Frontal cortex (tissue), 4 donors: Measurements from ENCODE around the gene DNAJC15. TPM values are rescaled to one million over a fixed set of nuclear protein-coding genes. Genes with fewer than 3 reads are reported as not detected.
"Not testable (repeated sequence)": the region's sequence is repeated elsewhere in the genome, so short reads cannot be mapped to it uniquely, and the experiment has no call there.

Source experiments
- DNase-seq, 2 donors: peaks; one replicate each; pipeline ENCODE4 v3.0.0; 2012; ENCODE audit warnings: low spot score in 2 of 2
- FAIRE-seq: peaks from 2 replicates; lab custom pipeline; 2012; peaks lifted over from hg19 to GRCh38; lab: Jason Lieb, UNC
- total RNA-seq: library from RNA; depleted of rRNA; stranded (reverse); fragments of >200 nt; gene quantifications from one replicate; pipeline ENCODE4 v1.2.3, GENCODE V29; 2014
- donor health status: control.
- donor health status: control.
- donor health status: control.

Gene DNAJC15
- total RNA-seq, 1 donor from 2014 or later: 26.1 TPM

DNA sequence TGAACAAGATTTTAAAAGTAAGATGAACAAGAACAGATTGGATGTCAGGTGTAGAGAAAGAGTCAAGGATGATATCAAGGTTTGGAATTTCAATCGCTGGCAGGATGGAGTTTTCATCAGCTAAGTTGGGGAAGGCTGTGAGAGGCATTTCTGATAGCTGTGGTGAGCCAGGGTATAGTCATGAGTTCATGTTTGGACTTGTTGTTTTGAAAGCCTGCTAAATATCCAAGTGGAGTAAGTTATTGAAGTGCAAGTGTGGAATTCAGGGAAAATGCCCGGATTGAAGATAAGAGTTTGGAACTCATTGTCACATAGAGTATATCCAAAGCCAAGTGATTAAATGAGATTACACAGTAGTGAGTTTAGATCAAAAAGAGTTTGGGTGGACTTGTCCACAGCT, 20.4 kb upstream of the DNAJC15 start:
- no peak for DNase-seq
- no peak for FAIRE-seq

- FAIRE-seq (no peak), DNase-seq (no peak)
These were observed 19.7 kb upstream of the DNAJC15 start for GRCh38 chr13:43003729-43004128.

GRCh38 chr13:43005460-43006236, 17.7 kb upstream of the DNAJC15 start:
- no peak for FAIRE-seq
- DNase-seq: no peak

DNA sequence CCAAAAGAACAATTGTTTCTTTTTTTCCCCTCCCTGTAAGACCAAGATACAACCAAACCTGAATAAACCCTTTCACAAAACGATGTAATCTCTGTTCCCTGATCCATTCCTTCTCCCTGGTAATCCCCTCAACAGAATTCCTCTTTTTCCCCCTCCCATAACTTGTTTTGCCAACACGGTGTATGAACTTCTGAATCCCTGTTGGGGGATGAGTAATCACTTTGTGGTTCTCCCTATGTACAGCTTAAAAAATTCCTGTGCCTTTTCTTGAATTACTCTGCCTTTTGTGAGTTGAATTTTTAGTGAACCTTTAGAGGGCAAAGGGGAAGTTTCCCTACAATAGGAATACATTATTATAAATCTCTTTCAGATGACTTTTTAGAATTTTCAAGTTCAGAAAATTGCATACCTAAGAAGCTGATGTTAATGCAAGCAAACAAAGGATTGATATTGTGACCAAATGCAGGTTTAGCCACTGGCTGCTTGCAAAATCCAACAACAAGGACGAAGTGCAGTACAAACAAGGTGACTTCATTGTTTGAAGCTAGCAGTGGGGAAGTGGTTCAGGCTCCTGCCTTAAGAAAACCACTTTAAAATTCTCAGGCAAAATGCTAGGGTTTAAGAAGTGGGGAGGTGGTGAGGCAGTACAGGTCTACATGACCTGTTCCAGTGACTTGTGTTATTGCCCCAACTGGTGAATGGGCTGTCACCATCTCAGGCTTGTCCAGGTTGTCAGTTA, 16.3 kb upstream of the DNAJC15 start:
- DNase-seq (no peak), FAIRE-seq (no peak)

DNA sequence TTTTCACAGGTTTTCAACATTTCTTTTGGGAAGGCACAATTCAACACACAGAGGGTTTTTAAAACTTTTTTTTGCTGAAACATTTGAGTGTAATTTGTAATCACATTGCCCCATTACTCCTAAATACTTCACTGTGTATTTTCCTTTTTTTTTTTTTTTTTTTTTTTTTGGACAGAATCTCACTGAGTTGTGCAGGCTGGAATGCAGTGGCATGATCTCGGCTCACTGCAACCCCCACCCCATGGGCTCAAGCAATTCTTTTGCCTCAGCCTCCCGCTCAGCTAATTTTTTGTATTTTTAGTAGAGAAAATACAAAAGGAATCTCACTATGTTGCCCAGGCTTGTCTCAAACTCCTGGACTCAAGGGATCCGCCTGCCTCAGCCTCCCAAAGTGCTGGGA, 14.8 kb upstream of the DNAJC15 start:
- FAIRE-seq (no peak), DNase-seq (no peak)

- DNase-seq (no peak), FAIRE-seq (no peak)
These were observed 13.9 kb upstream of the DNAJC15 start for GRCh38 chr13:43009506-43009905.

- FAIRE-seq (no peak), DNase-seq (no peak)
These were observed 9.2 kb upstream of the DNAJC15 start for GRCh38 chr13:43014162-43014561.

- no peak for FAIRE-seq
- DNase-seq: no peak
These were observed 7.2 kb upstream of the DNAJC15 start for GRCh38 chr13:43016226-43016625.

- DNase-seq (no peak), FAIRE-seq (no peak)
These were observed 3.6 kb upstream of the DNAJC15 start for GRCh38 chr13:43019811-43020210.

DNA sequence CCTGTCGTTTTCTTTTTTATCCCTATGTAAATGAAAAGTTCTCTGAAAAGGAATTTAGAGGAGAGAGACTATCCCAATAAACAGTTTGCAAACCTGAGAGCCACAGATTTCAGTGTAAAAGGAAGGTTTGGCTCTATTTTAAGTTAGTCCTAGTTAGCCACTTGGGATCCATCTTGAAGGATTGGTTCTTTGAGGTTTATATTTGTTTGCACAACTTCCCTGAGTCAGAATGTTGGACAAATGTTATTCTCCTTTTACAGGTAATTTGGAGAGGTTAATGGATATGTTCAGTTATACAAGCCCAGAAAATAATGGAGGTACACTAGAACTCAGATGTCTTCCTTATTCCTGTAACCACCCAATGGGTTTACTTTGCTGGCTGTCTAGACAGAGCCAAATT, 2.6 kb upstream of the DNAJC15 start:
- DNase-seq: no peak
- no peak for FAIRE-seq

DNA sequence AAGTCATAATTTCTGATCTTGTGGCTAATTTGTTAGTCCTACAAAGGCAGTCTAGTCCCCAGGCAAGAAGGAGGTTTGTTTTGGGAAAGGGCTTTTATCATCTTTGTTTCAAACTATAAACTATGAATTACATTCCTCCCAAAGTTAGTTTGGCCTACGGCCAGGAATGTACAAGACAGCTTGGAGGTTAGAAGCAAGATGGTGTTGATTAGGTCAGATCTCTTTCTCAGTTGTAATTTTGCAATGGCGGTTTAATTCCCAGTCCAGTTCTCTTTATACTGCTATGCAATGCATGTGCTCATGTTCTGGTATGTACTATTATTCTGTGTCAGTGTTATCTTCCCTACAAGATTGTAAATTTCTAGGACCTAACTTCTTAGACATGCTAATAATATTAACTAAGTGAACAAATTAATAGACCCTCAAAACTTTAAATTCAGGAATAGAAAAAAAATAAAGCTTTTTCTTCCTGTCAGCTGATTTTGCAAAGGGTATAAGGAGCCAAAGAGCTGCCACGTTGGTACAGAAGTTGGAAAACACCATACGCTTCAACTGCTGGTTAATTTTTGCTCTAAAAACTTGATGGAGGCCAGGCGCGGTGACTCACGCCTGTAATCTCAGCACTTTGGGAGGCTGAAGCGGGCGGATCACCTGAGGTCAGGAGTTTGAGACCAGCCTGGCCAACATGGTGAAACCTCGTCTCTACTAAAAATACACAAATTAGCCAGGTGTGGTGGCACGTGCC, 1.3 kb upstream of the DNAJC15 start:
- DNase-seq (no peak), FAIRE-seq (no peak)

GRCh38 chr13:43022934-43023288, 475 bp upstream of the DNAJC15 start:
- DNase-seq: peak; percentile 10 to 28
- FAIRE-seq: no peak

GRCh38 chr13:43026262-43026661, 2.9 kb downstream of the DNAJC15 start:
- FAIRE-seq (no peak), DNase-seq (no peak)

DNA sequence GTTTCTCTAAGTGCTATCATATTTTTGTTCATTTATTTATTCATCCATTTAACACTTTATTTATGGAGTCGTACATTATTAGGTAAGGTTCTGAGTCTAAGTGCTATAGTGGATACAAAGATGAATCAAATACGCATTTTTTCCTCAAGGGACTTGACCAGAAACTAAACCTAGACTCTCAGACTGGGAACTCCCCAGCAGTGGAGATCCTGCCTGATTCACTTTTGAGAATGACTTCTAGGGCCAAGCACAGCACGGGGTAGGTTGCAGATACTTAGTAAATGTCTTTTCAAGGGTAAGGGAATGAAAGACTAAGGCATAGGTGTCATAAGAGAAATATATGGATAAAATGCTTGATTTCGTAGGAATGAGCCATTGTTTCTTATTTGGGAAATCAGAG, 7.2 kb downstream of the DNAJC15 start:
- DNase-seq (no peak), FAIRE-seq (no peak)

DNA sequence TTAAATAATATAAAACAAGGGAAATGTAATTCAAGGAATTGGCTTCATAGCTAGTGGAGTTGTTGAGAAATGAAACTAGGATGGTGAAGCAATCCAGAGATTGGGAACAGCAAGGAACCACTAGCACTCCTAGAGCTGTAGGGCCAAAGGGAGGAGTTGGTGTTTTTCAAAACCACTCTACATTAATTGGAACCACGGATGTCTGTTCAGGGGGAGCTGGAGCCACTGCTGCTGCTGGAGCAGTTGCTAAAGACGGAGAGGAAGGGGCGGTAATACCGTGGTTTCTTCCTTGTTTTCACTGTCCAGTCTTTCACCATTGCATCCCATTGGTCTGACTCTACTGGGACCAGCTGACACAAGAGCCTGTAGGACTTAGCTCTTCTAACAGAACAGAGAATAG, 8.5 kb downstream of the DNAJC15 start:
- DNase-seq (no peak), FAIRE-seq (no peak)

- FAIRE-seq: no peak
These were observed 9.7 kb downstream of the DNAJC15 start for GRCh38 chr13:43033038-43033437.

DNA sequence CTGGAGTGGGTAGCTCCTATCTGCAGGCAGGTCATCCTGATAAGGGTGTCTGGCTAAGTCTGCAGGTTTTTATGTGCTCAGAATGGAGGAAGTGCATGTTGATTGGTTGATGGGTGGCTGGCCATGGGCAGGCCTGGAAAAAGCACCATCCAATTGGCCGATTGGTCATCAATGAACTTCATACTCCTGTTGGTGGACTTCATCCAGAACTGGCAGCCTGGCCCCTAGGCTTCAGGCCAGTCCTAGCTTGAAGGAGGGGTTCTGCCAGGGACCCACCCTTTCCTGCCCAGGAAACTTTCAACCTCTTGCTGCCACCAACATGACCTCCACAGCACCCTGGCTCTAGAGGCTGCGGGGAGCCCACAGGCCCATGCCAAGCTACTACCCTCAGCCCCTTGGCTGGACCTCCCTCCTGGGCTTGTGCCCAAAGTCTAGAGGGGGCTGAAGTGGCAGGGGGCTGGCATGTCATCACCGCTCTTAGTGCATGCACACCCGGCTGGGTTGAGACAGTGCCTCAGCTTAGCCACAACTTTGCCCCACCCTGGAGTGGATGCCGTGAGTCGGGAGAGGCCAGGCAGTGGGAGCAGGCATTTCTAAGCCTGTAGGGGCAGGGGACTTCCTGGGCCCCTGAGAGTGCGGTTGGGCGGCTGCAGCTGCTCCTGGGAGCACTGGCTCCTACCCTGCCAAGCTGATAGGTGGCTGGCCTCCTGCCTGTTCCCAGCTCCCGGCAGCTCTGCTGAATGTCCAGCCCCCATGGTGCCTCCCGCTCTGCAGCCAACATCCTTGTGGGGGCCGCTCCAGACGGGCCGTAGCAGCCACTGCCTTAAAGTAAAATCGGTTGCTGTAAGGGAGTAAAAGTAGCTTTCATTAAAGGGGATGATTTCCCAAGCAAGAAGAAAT, 13.2 kb downstream of the DNAJC15 start:
- no peak for FAIRE-seq
- DNase-seq: no peak

More at GRCh38 chr13:43033038-43033437, 9.7 kb downstream of the DNAJC15 start:
- no peak for DNase-seq

DNA sequence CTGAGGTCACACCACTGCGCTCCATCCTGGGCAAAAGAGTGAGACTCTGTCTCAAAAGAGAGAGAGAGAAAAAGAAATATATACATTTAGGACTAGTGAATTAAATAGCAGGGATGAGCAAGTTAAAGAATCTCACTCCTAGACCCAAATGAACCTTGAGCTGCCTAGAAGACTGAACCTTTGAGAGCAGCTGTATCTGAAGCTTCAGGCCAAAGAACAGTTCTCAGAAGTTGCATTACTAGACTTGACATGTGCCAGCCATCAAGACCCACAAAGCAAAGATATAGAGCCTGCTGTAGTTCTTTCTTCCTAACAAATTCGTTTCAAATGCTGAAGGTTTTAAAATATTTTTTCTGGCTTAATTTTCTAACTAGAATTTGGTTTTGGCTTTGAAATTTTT, 16.6 kb downstream of the DNAJC15 start:
- no peak for DNase-seq
- FAIRE-seq: no peak

DNA sequence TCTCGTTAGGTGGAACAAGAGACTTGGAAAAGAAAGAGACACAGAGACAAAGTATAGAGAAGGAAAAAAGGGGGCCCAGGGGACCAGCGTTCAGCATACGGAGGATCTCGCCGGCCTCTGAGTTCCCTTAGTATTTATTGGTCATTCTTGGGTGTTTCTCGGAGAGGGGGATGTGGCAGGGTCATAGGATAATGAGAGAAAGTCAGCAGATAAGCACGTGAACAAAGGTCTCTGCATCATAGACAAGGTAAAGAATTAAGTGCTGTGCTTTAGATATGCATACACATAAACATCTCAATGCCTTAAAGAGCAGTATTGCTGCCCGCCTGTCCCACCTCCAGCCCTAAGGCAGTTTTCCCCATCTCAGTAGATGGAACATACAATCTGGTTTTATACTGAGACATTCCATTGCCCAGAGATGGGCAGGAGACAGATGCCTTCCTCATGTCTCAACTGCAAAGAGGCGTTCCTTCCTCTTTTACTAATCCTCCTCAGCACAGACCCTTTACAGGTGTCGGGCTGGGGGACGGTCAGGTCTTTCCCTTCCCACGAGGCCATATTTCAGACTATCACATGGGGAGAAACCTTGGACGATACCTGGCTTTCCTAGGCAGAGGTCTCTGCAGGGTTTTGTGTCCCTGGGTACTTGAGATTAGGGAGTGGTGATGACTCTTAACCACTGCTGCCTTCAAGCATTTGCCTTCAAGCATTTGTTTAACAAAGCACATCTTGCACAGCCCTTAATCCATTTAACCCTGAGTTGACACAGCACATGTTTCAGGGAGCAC, 17.4 kb downstream of the DNAJC15 start:
- not testable (repeated sequence) for FAIRE-seq, DNase-seq
